ENCODE data around the gene SRSF11. TPM values are rescaled to one million over a fixed set of nuclear protein-coding genes. Genes with fewer than 3 reads are reported as not detected.
"Not testable (repeated sequence)": the region's sequence is repeated elsewhere in the genome, so short reads cannot be mapped to it uniquely, and the experiment has no call there.

Gene SRSF11, protein sequence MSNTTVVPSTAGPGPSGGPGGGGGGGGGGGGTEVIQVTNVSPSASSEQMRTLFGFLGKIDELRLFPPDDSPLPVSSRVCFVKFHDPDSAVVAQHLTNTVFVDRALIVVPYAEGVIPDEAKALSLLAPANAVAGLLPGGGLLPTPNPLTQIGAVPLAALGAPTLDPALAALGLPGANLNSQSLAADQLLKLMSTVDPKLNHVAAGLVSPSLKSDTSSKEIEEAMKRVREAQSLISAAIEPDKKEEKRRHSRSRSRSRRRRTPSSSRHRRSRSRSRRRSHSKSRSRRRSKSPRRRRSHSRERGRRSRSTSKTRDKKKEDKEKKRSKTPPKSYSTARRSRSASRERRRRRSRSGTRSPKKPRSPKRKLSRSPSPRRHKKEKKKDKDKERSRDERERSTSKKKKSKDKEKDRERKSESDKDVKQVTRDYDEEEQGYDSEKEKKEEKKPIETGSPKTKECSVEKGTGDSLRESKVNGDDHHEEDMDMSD
- 113 and 147 TPM in 2 replicates for total RNA-seq

DNA sequence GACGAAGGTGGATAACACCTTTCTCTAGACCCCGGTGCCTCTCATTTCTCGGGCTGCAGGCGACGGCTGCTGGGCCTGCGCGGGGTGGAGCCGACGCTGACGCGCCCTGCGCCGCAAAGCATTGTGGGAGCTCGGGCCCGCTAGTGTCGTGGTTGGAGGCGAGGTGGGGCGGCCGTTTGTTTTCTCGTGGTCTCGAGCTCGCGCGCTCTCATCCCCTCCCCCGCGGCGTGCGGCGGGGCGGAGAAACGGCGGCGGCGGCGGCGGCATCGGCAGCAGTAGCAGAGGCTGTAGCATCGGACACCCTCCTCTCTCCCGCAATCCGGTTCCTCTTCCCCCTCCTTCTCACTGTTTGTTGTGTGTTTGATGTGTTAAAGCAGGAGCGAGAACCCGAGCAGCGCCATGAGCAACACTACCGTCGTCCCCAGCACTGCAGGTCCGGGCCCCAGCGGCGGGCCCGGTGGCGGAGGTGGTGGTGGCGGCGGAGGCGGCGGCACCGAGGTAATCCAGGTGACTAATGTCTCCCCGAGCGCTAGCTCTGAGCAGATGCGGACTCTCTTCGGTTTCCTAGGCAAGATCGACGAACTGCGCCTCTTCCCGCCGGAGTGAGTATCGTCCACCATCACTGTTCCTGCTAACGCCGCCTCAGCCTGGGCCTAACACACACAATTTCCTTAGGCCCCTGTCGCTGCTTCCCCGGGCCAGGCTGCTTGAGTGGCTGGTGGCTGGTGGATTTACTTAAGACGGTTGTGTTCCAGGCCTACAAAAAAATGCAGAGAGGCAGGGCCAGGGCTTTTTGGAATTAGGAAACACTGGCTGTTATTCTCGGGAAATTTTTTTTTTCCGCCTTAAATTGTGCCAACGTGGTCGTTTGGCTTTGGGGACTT is at the start of gene SRSF11:
Gene SRSF11, plus strand, starts transcription at position 143 of the 884 bp plus-strand sequence. Its CDS starts 257 bp downstream, at position 400.
- peak; percentile 95 for DNase-seq (ENCODE audit: low read depth)
- peak within 1 kb of the TSS; percentile 84 for H3K4me3 ChIP-seq (ENCODE audit: low read depth, low read length)
- TF ChIP-seq, protein P1, sequence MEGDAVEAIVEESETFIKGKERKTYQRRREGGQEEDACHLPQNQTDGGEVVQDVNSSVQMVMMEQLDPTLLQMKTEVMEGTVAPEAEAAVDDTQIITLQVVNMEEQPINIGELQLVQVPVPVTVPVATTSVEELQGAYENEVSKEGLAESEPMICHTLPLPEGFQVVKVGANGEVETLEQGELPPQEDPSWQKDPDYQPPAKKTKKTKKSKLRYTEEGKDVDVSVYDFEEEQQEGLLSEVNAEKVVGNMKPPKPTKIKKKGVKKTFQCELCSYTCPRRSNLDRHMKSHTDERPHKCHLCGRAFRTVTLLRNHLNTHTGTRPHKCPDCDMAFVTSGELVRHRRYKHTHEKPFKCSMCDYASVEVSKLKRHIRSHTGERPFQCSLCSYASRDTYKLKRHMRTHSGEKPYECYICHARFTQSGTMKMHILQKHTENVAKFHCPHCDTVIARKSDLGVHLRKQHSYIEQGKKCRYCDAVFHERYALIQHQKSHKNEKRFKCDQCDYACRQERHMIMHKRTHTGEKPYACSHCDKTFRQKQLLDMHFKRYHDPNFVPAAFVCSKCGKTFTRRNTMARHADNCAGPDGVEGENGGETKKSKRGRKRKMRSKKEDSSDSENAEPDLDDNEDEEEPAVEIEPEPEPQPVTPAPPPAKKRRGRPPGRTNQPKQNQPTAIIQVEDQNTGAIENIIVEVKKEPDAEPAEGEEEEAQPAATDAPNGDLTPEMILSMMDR (IDR thresholded peaks at IDR 0.05; ENCODE audit: insufficient read depth, low read depth, low read length) = no peak

DNA sequence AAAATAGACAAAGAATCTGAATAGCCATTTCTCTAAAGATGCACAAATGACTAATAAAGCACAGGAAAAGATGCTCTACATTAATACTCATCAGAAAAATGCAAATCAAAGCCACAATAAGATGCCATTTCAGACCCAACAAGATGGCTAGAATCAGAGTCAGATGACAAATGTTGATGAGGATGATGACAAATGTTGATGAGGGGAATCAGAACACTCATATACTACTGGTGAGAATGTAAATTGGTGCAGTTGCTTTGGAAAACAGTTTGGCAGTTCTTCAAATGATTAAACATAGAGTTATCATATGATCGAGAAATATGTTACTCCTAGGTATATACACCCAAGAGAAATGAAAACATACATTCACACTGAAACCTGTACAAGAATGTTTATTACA is 49.7 kb upstream of the SRSF11 start:
- DNase-seq (ENCODE audit: low read depth) = no peak
- TF ChIP-seq, protein P1 (IDR thresholded peaks at IDR 0.05; ENCODE audit: insufficient read depth, low read depth, low read length) = no peak
- no peak overlapping the region for H3K4me3 ChIP-seq (ENCODE audit: low read depth, low read length)

DNA sequence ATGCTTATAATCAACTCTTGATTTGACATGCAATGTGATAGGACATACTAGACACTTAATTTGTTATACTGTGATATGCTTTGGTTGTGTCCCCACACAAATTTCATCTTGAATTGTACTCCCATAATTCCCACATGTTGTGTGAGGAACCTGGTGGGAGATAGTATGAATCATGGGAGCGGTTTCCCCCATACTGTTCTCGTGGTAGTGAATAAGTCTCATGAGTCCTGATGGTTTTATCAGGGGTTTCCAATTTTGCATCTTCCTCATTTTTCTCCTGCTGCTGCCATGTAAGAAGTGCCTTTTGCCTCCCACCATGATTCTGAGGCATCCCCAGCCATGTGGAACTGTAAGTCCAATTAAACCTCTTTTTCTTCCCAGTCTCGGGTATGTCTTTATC is 36.0 kb upstream of the SRSF11 start:
- not testable (repeated sequence) for DNase-seq (ENCODE audit: low read depth); H3K4me3 ChIP-seq (ENCODE audit: low read depth, low read length)

- TF ChIP-seq, protein P1 (IDR thresholded peaks at IDR 0.05; ENCODE audit: insufficient read depth, low read depth, low read length) = no peak
- no peak for DNase-seq (ENCODE audit: low read depth)
- no peak overlapping the region for H3K4me3 ChIP-seq (ENCODE audit: low read depth, low read length)
These were observed 32.7 kb upstream of the SRSF11 start for GRCh38 chr1:70188522-70188921.

GRCh38 chr1:70190180-70190579 is 31.0 kb upstream of the SRSF11 start:
- H3K4me3 ChIP-seq (ENCODE audit: low read depth, low read length) = no peak overlapping the region
- no peak for DNase-seq (ENCODE audit: low read depth)

DNA sequence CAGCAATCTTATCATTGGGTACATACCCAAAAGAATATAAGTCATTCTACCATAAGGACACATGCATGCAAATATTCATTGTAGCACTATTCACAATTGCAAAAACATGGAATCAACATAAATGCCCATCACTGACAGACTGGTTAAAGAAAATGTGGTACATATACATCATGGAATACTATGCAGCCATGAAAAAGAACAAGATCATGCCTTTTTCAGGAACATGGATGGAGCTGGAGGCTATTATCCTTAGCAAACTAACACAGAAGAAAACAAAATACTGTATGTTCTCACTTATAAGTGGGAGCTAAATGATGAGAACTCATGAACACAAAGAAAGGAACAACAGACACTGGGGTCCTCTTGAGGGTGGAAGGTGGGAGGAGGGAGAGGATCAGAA is 28.7 kb upstream of the SRSF11 start:
- not testable (repeated sequence) for H3K4me3 ChIP-seq (ENCODE audit: low read depth, low read length); DNase-seq (ENCODE audit: low read depth)

More at GRCh38 chr1:70190180-70190579, 31.0 kb upstream of the SRSF11 start:
- TF ChIP-seq, protein P1 (IDR thresholded peaks at IDR 0.05; ENCODE audit: insufficient read depth, low read depth, low read length) = no peak

DNA sequence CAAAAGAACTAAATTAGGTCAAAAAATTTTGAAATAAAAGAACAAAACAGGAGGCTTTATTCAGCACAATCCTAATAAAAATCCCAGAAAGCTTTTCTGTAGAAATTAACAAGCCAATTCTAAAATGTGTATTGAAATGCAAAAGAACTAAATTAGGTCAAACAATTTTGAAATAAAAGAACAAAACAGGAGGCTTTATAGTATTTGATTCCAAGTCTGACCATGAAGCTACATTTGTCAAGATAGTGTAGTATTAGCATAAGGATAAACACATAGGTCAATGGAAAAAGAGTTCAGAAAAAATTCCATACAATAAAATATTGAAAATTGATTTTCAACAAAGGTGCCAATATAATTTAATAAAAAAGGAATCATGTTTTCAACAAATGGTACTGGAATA is 26.6 kb upstream of the SRSF11 start:
- no peak overlapping the region for H3K4me3 ChIP-seq (ENCODE audit: low read depth, low read length)
- TF ChIP-seq, protein P1 (IDR thresholded peaks at IDR 0.05; ENCODE audit: insufficient read depth, low read depth, low read length) = no peak
- DNase-seq (ENCODE audit: low read depth) = no peak
